Loucy (cell line): ENCODE results near the gene CDH13.

ENCODE experiments used
- H2AFZ ChIP-seq: fragments of 200-600 bp; sonication (generic); 2 replicates; pipeline ENCODE4 v1.6.0; 2016; ENCODE audit warnings: antibody characterized with exemption, mild to moderate bottlenecking, low read length, moderate library complexity
- H3F3A ChIP-seq: fragments of 200-600 bp; 2 replicates; pipeline ENCODE4 v1.6.0; 2016; ENCODE audit warnings: antibody characterized with exemption, low read depth, mild to moderate bottlenecking
- H3K27me3 ChIP-seq: fragments of 200-600 bp; sonication (generic); 2 replicates; pipeline ENCODE4 v1.6.1; 2014; ENCODE audit warnings: low read length, mild to moderate bottlenecking; ENCODE audit not compliant: insufficient read depth, poor library complexity, severe bottlenecking
- H3K36me3 ChIP-seq: fragments of 200-600 bp; sonication (generic); 2 replicates; pipeline ENCODE4 v1.6.1; 2016; ENCODE audit warnings: low read length; ENCODE audit not compliant: insufficient read depth
- H3K4me1 ChIP-seq: fragments of 200-600 bp; sonication (generic); 2 replicates; pipeline ENCODE4 v1.5.1; 2014; ENCODE audit warnings: low read length, mild to moderate bottlenecking; ENCODE audit not compliant: insufficient read depth, poor library complexity, severe bottlenecking
- H3K4me2 ChIP-seq: fragments of 200-600 bp; sonication (generic); 2 replicates; pipeline ENCODE4 v1.6.0; 2014; ENCODE audit warnings: antibody characterized with exemption, low read length, low read depth, mild to moderate bottlenecking; ENCODE audit not compliant: poor library complexity, severe bottlenecking
- H3K4me3 ChIP-seq: fragments of 200-600 bp; sonication (generic); 2 replicates; pipeline ENCODE4 v1.5.1; 2014; ENCODE audit warnings: low read length, mild to moderate bottlenecking, mixed read lengths; ENCODE audit not compliant: poor library complexity, severe bottlenecking
- H3K79me2 ChIP-seq: fragments of 200-600 bp; sonication (generic); 2 replicates; pipeline ENCODE4 v1.6.1; 2014; ENCODE audit warnings: low read length; ENCODE audit not compliant: insufficient read depth
- H3K9ac ChIP-seq: fragments of 200-600 bp; sonication (generic); 2 replicates; pipeline ENCODE4 v1.6.0; 2014; ENCODE audit warnings: mild to moderate bottlenecking, low read depth, low read length, moderate library complexity; ENCODE audit not compliant: poor library complexity, severe bottlenecking
- H3K9me2 ChIP-seq: fragments of 200-600 bp; sonication (generic); replicated peaks from 2 replicates; pipeline ENCODE4 v1.6.1; 2016; ENCODE audit warnings: low read depth, low read length, mixed read lengths
- H3K9me3 ChIP-seq: fragments of 200-600 bp; sonication (generic); 2 replicates; pipeline ENCODE4 v1.6.1; 2014; ENCODE audit warnings: mild to moderate bottlenecking, antibody characterized with exemption, low read length, low read depth; ENCODE audit not compliant: insufficient read depth
- H4K20me1 ChIP-seq: fragments of 200-600 bp; sonication (generic); 2 replicates; pipeline ENCODE4 v1.6.0; 2014; ENCODE audit warnings: antibody characterized with exemption, low read length, mild to moderate bottlenecking; ENCODE audit not compliant: insufficient read depth, poor library complexity, severe bottlenecking
- CTCF ChIP-seq: fragments of 200-600 bp; sonication (generic); conservative IDR thresholded peaks from 2 replicates; pipeline ENCODE4 v1.5.1; 2014; ENCODE audit warnings: mild to moderate bottlenecking, antibody characterized with exemption, low read length
- EZH2phosphoT487 ChIP-seq: fragments of 200-600 bp; IDR thresholded peaks from 2 replicates; pipeline ENCODE4 v1.6.1; 2018; ENCODE audit warnings: antibody characterized with exemption, mild to moderate bottlenecking, moderate library complexity, borderline replicate concordance

CDH13 gene

GRCh38 chr16:82754716-82755513 lies 128.1 kb downstream of the CDH13 start:
- H3K4me2 ChIP-seq: no peak overlapping the region
- H4K20me1 ChIP-seq: no peaks in the 10 kb centered on the region
- H3F3A ChIP-seq: no peaks in the 10 kb centered on the region
- H3K9me2 ChIP-seq: no peaks in the 10 kb centered on the region
- TF ChIP-seq CTCF (no peak), EZH2phosphoT487 (no peak)
- H3K9me3 ChIP-seq: no peaks in the 10 kb centered on the region
- no peak overlapping the region for H3K4me3 ChIP-seq
- H3K79me2 ChIP-seq: no peaks in the 10 kb centered on the region
- peaks cover 7% of the 10 kb centered on the region for H3K4me1 ChIP-seq
- H3K27me3 ChIP-seq: no peaks in the 10 kb centered on the region
- no peak overlapping the region for H2AFZ ChIP-seq
- no peak overlapping the region for H3K9ac ChIP-seq
- no peaks in the 10 kb centered on the region for H3K36me3 ChIP-seq

- no peak overlapping the region for H2AFZ ChIP-seq
- no peak overlapping the region for H3K9ac ChIP-seq
- no peaks in the 10 kb centered on the region for H3K27me3 ChIP-seq
- peaks cover under 1% of the 10 kb centered on the region for H3K4me1 ChIP-seq
- H3K9me3 ChIP-seq: no peaks in the 10 kb centered on the region
- no peaks in the 10 kb centered on the region for H3K36me3 ChIP-seq
- TF ChIP-seq CTCF: no peak
- no peak for TF ChIP-seq EZH2phosphoT487
- no peaks in the 10 kb centered on the region for H3K79me2 ChIP-seq
- H3K4me3 ChIP-seq: no peak overlapping the region
- no peak overlapping the region for H3K4me2 ChIP-seq
- H3K9me2 ChIP-seq: no peaks in the 10 kb centered on the region
- no peaks in the 10 kb centered on the region for H3F3A ChIP-seq
- H4K20me1 ChIP-seq: no peaks in the 10 kb centered on the region
Observed at GRCh38 chr16:82755570-82756282, 129.0 kb downstream of the CDH13 start.

- no peaks in the 10 kb centered on the region for H3K79me2 ChIP-seq
Observed at GRCh38 chr16:82756283-82756599, 129.5 kb downstream of the CDH13 start.

More at GRCh38 chr16:82756283-82756599, 129.5 kb downstream of the CDH13 start:
- no peaks in the 10 kb centered on the region for H3K27me3 ChIP-seq
- no peak overlapping the region for H3K9ac ChIP-seq
- H4K20me1 ChIP-seq: no peaks in the 10 kb centered on the region
- H3K4me2 ChIP-seq: no peak overlapping the region
- H3F3A ChIP-seq: no peaks in the 10 kb centered on the region
- H3K9me2 ChIP-seq: no peaks in the 10 kb centered on the region
- no peaks in the 10 kb centered on the region for H3K4me1 ChIP-seq
- H3K36me3 ChIP-seq: no peaks in the 10 kb centered on the region
- no peaks in the 10 kb centered on the region for H3K9me3 ChIP-seq
- H2AFZ ChIP-seq: no peak overlapping the region
- TF ChIP-seq CTCF (no peak), EZH2phosphoT487 (no peak)
- no peak overlapping the region for H3K4me3 ChIP-seq
